KMS-11 (cell line): Measurements from ENCODE around the gene NAT8L.

Experiments
- H2AFZ ChIP-seq: fragments of 200-600 bp; sonication (generic); 2 replicates; pipeline ENCODE4 v1.6.1; 2016; ENCODE audit warnings: antibody characterized with exemption, mixed run types, low read depth
- H3K27ac ChIP-seq: fragments of 200-600 bp; sonication (generic); 2 replicates; pipeline ENCODE4 v1.6.1; 2016; ENCODE audit warnings: mild to moderate bottlenecking, mixed run types
- H3K27me3 ChIP-seq: fragments of 200-600 bp; sonication (generic); 2 replicates; pipeline ENCODE4 v1.6.1; 2017; ENCODE audit warnings: mild to moderate bottlenecking, low read depth, mixed run types, moderate library complexity; ENCODE audit not compliant: insufficient read depth
- H3K36me3 ChIP-seq: fragments of 200-600 bp; sonication (generic); 2 replicates; pipeline ENCODE4 v1.6.1; 2017; ENCODE audit warnings: mild to moderate bottlenecking, mixed run types; ENCODE audit not compliant: insufficient read depth
- H3K4me1 ChIP-seq: fragments of 200-600 bp; sonication (generic); 2 replicates; pipeline ENCODE4 v1.6.1; 2016; ENCODE audit warnings: mild to moderate bottlenecking, low read depth, mixed run types; ENCODE audit not compliant: poor library complexity, severe bottlenecking
- H3K4me2 ChIP-seq: fragments of 200-600 bp; sonication (generic); 2 replicates; pipeline ENCODE4 v1.7.0; 2016; ENCODE audit warnings: mild to moderate bottlenecking, mixed run types
- H3K4me3 ChIP-seq: fragments of 200-600 bp; sonication (generic); IDR thresholded peaks from 2 replicates; pipeline ENCODE4 v1.6.1; 2017; ENCODE audit warnings: low read depth, low read length, mixed read lengths; ENCODE audit not compliant: insufficient read depth
- H3K79me2 ChIP-seq: fragments of 200-600 bp; sonication (generic); 2 replicates; pipeline ENCODE4 v1.6.1; 2016; ENCODE audit warnings: low read depth, mixed run types; ENCODE audit not compliant: insufficient read depth
- H3K9ac ChIP-seq: fragments of 200-600 bp; sonication (generic); 2 replicates; pipeline ENCODE4 v1.6.1; 2016; ENCODE audit warnings: mild to moderate bottlenecking, mixed run types
- H4K20me1 ChIP-seq: fragments of 200-600 bp; sonication (generic); 2 replicates; pipeline ENCODE4 v1.6.1; 2016; ENCODE audit warnings: mild to moderate bottlenecking, mixed run types; ENCODE audit not compliant: insufficient read depth
- TF ChIP-seq, protein P1 (sequence below): fragments of 200-600 bp; sonication (generic); conservative IDR thresholded peaks from 2 replicates; pipeline ENCODE4 v1.6.1; 2017; ENCODE audit warnings: low read depth, mild to moderate bottlenecking, antibody characterized with exemption, low read length, moderate library complexity, mixed read lengths

Gene NAT8L

DNA sequence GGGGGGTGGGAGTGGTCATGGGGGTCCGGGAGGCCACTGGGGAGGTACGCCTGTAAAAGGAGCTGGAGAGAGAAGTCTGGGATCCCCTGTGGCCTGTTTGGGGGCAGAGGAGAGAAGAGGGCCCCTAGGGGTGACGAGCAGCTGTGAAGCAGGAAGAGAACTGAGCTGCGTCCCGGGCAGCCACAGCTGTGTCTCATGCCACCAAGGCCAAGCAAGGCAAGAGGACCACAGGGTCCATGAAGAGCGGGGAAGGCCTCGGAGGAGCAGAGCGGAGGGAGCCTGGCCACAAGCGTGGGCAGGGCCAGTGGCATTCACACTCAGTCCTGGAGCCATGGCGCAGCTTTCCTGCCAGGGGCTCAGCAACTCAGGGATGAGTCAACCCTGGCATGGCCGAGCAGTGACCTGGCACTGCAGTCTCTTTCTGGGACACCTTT, 13.6 kb upstream of the NAT8L start:
- H3K4me2 ChIP-seq = no peak overlapping the region
- no peak overlapping the region for H3K4me3 ChIP-seq
- no peak overlapping the region for H2AFZ ChIP-seq
- H3K36me3 ChIP-seq = no peaks in the 10 kb centered on the region
- no peaks in the 10 kb centered on the region for H3K4me1 ChIP-seq
- H3K79me2 ChIP-seq = no peaks in the 10 kb centered on the region
- H3K27me3 ChIP-seq = no peaks in the 10 kb centered on the region
- TF ChIP-seq, protein P1, sequence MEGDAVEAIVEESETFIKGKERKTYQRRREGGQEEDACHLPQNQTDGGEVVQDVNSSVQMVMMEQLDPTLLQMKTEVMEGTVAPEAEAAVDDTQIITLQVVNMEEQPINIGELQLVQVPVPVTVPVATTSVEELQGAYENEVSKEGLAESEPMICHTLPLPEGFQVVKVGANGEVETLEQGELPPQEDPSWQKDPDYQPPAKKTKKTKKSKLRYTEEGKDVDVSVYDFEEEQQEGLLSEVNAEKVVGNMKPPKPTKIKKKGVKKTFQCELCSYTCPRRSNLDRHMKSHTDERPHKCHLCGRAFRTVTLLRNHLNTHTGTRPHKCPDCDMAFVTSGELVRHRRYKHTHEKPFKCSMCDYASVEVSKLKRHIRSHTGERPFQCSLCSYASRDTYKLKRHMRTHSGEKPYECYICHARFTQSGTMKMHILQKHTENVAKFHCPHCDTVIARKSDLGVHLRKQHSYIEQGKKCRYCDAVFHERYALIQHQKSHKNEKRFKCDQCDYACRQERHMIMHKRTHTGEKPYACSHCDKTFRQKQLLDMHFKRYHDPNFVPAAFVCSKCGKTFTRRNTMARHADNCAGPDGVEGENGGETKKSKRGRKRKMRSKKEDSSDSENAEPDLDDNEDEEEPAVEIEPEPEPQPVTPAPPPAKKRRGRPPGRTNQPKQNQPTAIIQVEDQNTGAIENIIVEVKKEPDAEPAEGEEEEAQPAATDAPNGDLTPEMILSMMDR = no peak
- no peak overlapping the region for H3K9ac ChIP-seq
- no peaks in the 10 kb centered on the region for H4K20me1 ChIP-seq
- no peak overlapping the region for H3K27ac ChIP-seq

DNA sequence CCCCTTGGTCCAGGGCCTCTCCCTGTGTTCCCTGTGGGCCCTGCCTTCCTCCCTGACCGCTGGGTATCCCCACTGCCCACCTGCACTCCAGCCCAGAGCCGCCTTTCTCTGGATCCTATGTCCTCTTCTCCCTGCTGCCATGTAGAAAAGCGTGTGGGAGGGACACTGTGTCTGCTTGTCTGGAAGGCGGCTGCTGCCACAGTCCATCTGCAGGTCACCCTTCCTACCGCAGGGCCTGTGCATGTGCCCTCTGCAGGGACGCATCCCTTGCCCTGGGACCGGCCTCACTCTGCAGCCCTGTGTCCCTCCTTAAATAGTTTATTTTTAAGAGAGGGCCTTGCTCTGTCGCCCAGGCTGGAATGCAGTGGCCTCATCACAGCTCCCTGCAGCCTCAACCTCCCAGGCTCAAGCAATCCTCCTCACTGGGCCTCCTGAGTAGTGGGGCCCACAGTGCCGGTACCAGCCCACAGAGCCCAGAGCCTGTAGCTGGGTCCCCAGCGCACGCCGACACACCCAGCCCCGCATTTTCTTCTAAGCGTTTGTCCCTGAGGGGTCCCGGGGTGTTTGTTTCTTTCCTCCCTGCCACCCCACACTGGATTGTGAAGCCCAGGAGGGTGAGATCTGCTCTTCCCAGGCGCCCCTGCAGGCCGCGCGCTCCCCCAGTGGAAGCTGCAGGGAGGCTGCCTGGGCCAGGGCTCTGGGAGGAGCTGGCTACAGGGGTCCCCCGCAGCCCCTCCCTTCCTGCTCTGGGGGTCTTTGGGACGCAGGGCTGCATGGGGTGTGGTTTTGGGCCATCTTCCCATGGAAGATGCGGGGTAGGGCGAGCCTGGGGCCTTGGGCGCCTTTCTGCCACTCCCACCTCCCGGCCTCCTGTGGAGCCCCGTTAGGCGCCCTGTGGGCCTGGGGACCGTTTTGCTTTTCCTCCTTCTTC, 12.8 kb upstream of the NAT8L start:
- no peak overlapping the region for H3K27ac ChIP-seq
- no peak overlapping the region for H3K4me3 ChIP-seq
- H3K9ac ChIP-seq = no peak overlapping the region
- TF ChIP-seq, protein P1 = no peak
- H3K36me3 ChIP-seq = no peaks in the 10 kb centered on the region
- H3K4me2 ChIP-seq = no peak overlapping the region
- no peaks in the 10 kb centered on the region for H4K20me1 ChIP-seq
- H3K79me2 ChIP-seq = no peaks in the 10 kb centered on the region
- no peaks in the 10 kb centered on the region for H3K27me3 ChIP-seq
- H2AFZ ChIP-seq = no peak overlapping the region
- H3K4me1 ChIP-seq = no peaks in the 10 kb centered on the region

DNA sequence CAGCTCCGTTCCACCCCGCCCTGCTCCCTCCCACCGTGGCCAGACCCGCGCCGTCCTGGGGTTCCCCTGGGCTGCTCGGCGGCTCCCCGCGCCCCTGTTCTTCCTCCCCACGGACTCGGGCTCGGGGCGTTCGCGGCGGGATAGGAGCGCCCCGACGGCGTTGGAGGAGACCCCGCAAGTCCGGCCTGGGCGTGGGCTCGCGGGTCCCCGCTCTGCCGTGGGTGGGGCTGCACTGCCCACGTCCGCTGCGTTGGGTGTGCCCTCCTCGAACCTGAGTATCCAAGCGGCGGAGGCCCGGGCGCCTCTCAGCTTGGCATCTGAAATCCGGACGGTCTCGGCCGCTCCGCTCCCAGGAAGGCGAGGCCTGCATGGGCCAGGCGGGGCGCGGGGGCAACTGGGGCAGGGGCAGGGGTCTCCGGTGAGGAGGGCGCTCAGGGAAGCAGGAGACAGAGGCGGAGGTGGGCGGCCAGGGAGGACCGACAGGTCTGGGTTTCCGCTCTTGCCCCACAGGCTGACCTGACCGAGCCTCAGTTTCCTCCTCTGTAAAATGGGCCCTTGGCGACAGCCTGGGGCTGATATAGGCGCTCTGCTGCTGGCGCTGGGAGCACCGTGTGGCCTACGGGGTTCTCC, 12.0 kb upstream of the NAT8L start:
- no peak overlapping the region for H3K4me3 ChIP-seq
- no peak overlapping the region for H3K9ac ChIP-seq
- no peaks in the 10 kb centered on the region for H3K79me2 ChIP-seq
- no peak overlapping the region for H3K27ac ChIP-seq
- H3K27me3 ChIP-seq = no peaks in the 10 kb centered on the region
- H4K20me1 ChIP-seq = no peaks in the 10 kb centered on the region
- TF ChIP-seq, protein P1 = no peak
- H2AFZ ChIP-seq = no peak overlapping the region
- no peaks in the 10 kb centered on the region for H3K4me1 ChIP-seq
- no peak overlapping the region for H3K4me2 ChIP-seq
- H3K36me3 ChIP-seq = no peaks in the 10 kb centered on the region

DNA sequence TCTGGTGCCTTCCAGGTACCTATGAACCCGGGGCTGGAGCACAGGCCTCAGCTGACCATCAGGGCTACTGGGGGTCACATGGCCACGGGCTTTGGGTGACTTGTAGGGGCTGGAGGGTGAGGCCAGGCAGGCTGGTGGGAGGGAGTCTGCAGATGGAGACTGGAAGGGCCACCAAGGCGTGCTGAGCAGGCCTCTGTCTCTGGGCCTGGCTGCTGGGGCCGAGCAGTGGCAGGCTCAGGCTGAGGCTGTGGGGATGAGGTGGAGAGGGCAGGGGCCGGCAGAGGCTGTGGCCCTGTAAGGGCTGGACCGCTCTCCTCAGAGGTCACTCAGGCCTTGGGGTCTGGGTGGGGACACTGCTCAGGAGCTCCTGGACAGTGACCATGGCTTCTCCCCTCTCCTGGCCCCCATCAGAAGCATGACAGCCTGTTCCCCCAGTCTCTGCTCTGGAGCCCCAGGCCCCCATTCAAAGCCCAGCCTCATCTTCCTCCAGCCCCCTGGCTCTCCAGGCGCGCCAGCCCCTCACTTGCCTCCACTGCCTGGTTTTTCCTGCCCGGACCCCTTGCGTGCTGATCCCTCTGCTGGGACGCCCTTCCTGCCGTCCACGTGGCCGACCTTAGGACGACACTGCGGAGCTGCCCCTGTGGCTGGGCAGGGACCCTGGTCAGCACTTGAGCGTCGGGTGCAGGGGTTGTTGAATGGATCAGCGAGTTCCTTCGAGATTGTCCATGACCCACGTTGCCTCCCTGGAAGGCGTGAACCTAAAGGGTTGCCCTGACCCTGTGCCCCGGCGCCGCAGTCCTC, 11.1 kb upstream of the NAT8L start:
- Histone ChIP-seq H3K36me3 (no peaks in the 10 kb centered on the region), H4K20me1 (no peaks in the 10 kb centered on the region), H3K79me2 (no peaks in the 10 kb centered on the region), H2AFZ (no peak overlapping the region), H3K27me3 (no peaks in the 10 kb centered on the region), H3K9ac (no peak overlapping the region), H3K4me3 (no peak overlapping the region), H3K4me1 (no peaks in the 10 kb centered on the region), H3K4me2 (no peak overlapping the region), H3K27ac (no peak overlapping the region)
- TF ChIP-seq, protein P1 = no peak
